GM12873 (cell line): ENCODE data around the gene ERC2.

Experiments used
- CTCF ChIP-seq: IDR thresholded peaks from 2 replicates; pipeline ENCODE4 v1.5.1; 2012; ENCODE audit warnings: low read depth, mild to moderate bottlenecking, moderate library complexity, low read length, control low read depth; ENCODE audit not compliant: insufficient read depth; ENCODE audit errors: missing control alignments

The ERC2 gene

GRCh38 chr3:55934771-55935170 is 533.5 kb downstream of the ERC2 start:
- TF ChIP-seq CTCF: no peak

GRCh38 chr3:55929154-55929869 is 539.0 kb downstream of the ERC2 start:
- no peak for TF ChIP-seq CTCF

GRCh38 chr3:55923626-55924025 is 544.6 kb downstream of the ERC2 start:
- TF ChIP-seq CTCF: no peak

- no peak for TF ChIP-seq CTCF
Observed at GRCh38 chr3:55923207-55923606, 545.1 kb downstream of the ERC2 start.

- no peak for TF ChIP-seq CTCF
Observed at GRCh38 chr3:55912880-55913279, 555.4 kb downstream of the ERC2 start.

- TF ChIP-seq CTCF: no peak
Observed at GRCh38 chr3:55911266-55911665, 557.0 kb downstream of the ERC2 start.

- no peak for TF ChIP-seq CTCF
Observed at GRCh38 chr3:55910543-55910942, 557.7 kb downstream of the ERC2 start.

GRCh38 chr3:55909373-55909772 is 558.9 kb downstream of the ERC2 start:
- TF ChIP-seq CTCF: no peak
